Nephron (organoid): ENCODE data around the gene MAD1L1.
A peak's percentile ranks its signal among the peaks of the same experiment; 100 is the strongest.

Experiments
- H3K27ac Mint-ChIP-seq, 3 experiments: 2 replicates each; pipeline ENCODE4 v1.8.0; 2020; ENCODE audit warnings: mixed read lengths in 3 of 3, mild to moderate bottlenecking in 2 of 3, moderate library complexity in 1 of 3
- H3K27me3 Mint-ChIP-seq: 2 replicates; pipeline ENCODE4 v1.8.0; 2021; ENCODE audit warnings: low read depth, mild to moderate bottlenecking, moderate library complexity, mixed read lengths
- H3K36me3 Mint-ChIP-seq: 2 replicates; pipeline ENCODE4 v1.8.0; 2020; ENCODE audit warnings: low read depth, mixed read lengths
- H3K4me1 Mint-ChIP-seq: 2 replicates; pipeline ENCODE4 v1.8.0; 2020; ENCODE audit warnings: mixed read lengths
- H3K4me3 Mint-ChIP-seq, 3 experiments: 2 replicates each; pipeline ENCODE4 v1.8.0; 2020; ENCODE audit warnings: mild to moderate bottlenecking in 3 of 3, mixed read lengths in 3 of 3, moderate library complexity in 2 of 3
- H3K9me3 Mint-ChIP-seq: 2 replicates; pipeline ENCODE4 v1.8.0; 2020; ENCODE audit warnings: mixed read lengths
- CTCF ChIP-seq, 3 experiments: fragments of 200-600 bp; sonication (generic); IDR thresholded peaks; one replicate each; pipeline ENCODE4 v1.5.0; 2021; ENCODE audit warnings: antibody characterized with exemption in 3 of 3; ENCODE audit not compliant: unreplicated experiment in 3 of 3

MAD1L1 gene

GRCh38 chr7:2253021-2253420, 20.3 kb upstream of the MAD1L1 start:
- Mint-ChIP-seq H3K4me3 (no peak overlapping the region), H3K27ac (no peak overlapping the region), H3K36me3 (peaks cover 11% of the 10 kb centered on the region), H3K27me3 (no peaks in the 10 kb centered on the region), H3K4me1 (peaks cover 8% of the 10 kb centered on the region), H3K9me3 (no peaks in the 10 kb centered on the region)
- no peak for TF ChIP-seq CTCF (IDR thresholded peaks at IDR 0.05; ENCODE audit: unreplicated experiment in 3 of 3)

GRCh38 chr7:2251841-2252771, 19.4 kb upstream of the MAD1L1 start:
- Mint-ChIP-seq H3K36me3 (peaks cover 8% of the 10 kb centered on the region), H3K4me1 (peaks cover 8% of the 10 kb centered on the region), H3K9me3 (no peaks in the 10 kb centered on the region), H3K4me3 (no peak overlapping the region), H3K27ac (no peak overlapping the region), H3K27me3 (no peaks in the 10 kb centered on the region)
- no peak for TF ChIP-seq CTCF (IDR thresholded peaks at IDR 0.05; ENCODE audit: unreplicated experiment in 3 of 3)

GRCh38 chr7:2251381-2251780, 18.6 kb upstream of the MAD1L1 start:
- TF ChIP-seq CTCF (IDR thresholded peaks at IDR 0.05; ENCODE audit: unreplicated experiment in 3 of 3), result no peak
- Mint-ChIP-seq H3K4me1 (peaks cover 9% of the 10 kb centered on the region), H3K27me3 (no peaks in the 10 kb centered on the region), H3K4me3 (no peak overlapping the region), H3K36me3 (peaks cover 8% of the 10 kb centered on the region), H3K9me3 (no peaks in the 10 kb centered on the region), H3K27ac (no peak overlapping the region)

- Mint-ChIP-seq H3K9me3 (no peaks in the 10 kb centered on the region), H3K27ac (no peak overlapping the region), H3K36me3 (peaks cover 3% of the 10 kb centered on the region), H3K4me1 (peaks cover 15% of the 10 kb centered on the region), H3K4me3 (no peak overlapping the region), H3K27me3 (no peaks in the 10 kb centered on the region)
- no peak for TF ChIP-seq CTCF (IDR thresholded peaks at IDR 0.05; ENCODE audit: unreplicated experiment in 3 of 3)
Measured at GRCh38 chr7:2249744-2250323, 17.1 kb upstream of the MAD1L1 start.

GRCh38 chr7:2248984-2249694, 16.4 kb upstream of the MAD1L1 start:
- Mint-ChIP-seq H3K36me3 (peaks cover 3% of the 10 kb centered on the region), H3K4me3 (no peak overlapping the region), H3K27me3 (no peaks in the 10 kb centered on the region), H3K9me3 (no peaks in the 10 kb centered on the region), H3K4me1 (peaks cover 15% of the 10 kb centered on the region), H3K27ac (peak overlapping the region in 2 of 3 experiments; percentile 69 to 89)
- no peak for TF ChIP-seq CTCF (IDR thresholded peaks at IDR 0.05; ENCODE audit: unreplicated experiment in 3 of 3)
